ENCODE data around the gene KRTAP10-3.

- TF ChIP-seq, protein P1, sequence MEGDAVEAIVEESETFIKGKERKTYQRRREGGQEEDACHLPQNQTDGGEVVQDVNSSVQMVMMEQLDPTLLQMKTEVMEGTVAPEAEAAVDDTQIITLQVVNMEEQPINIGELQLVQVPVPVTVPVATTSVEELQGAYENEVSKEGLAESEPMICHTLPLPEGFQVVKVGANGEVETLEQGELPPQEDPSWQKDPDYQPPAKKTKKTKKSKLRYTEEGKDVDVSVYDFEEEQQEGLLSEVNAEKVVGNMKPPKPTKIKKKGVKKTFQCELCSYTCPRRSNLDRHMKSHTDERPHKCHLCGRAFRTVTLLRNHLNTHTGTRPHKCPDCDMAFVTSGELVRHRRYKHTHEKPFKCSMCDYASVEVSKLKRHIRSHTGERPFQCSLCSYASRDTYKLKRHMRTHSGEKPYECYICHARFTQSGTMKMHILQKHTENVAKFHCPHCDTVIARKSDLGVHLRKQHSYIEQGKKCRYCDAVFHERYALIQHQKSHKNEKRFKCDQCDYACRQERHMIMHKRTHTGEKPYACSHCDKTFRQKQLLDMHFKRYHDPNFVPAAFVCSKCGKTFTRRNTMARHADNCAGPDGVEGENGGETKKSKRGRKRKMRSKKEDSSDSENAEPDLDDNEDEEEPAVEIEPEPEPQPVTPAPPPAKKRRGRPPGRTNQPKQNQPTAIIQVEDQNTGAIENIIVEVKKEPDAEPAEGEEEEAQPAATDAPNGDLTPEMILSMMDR (IDR thresholded peaks at IDR 0.05; ENCODE audit: insufficient read depth, low read depth, low read length), result no peak
- no peak for TF ChIP-seq EZH2 (IDR thresholded peaks at IDR 0.05; ENCODE audit: insufficient read depth, low read length)
These were observed 29.0 kb downstream of the KRTAP10-3 start for GRCh38 chr21:44529503-44530125.

Data from astrocyte (in vitro differentiated cells and primary cell).